COLO829 (cell line): ENCODE results near the gene KCTD1.

Experiments used
- DNase-seq: peaks from one replicate; pipeline ENCODE4 v3.0.0; 2012; ENCODE audit warnings: low spot score

Gene KCTD1

DNA sequence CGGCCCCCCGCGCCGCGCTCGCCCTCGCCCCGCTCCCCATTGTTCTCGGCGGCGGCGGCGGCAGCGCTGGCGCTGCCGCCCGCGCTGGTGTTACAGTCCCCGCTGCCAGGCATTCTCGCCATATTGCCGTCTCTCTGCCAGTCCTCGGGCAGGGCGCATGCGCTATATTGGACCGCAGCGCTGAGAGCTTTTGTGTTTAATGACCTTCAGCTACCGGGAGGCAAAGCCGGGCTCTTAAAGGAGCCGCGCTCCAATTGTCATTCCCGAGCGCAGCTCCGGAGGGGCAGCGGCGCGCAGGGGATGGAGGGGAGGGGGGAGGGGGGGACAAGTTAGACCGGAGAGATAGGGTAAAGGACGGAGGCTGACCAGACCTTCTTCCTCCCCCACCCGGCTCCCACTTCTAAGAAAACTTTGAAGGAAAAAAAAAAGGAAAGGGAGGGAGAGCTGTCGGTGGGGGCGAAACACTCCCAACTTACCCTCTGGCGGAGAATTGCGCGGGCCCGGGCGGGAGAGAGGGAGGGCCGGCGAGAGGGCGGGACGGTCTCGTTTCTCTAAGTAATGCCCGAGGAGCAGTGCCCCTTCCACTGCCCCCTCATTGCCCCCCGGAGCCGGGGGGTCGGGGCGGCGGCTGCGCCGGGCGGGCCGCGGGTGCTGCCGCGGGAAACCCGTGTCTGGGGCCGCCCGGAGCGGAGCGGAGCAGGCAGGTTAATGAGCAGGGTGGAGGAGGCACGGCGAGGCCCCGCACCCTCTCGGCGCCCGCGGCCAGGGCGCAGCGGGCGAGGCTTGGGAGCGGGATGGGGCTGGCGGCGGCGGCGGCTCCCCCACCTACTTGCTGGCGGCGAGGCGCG is at the start of gene KCTD1:
TSS of gene KCTD1 (minus strand) at position 139 of the 848 bp plus-strand sequence. CDS start at position 122, 17 bp downstream.
- DNase-seq = peak; percentile 93

DNA sequence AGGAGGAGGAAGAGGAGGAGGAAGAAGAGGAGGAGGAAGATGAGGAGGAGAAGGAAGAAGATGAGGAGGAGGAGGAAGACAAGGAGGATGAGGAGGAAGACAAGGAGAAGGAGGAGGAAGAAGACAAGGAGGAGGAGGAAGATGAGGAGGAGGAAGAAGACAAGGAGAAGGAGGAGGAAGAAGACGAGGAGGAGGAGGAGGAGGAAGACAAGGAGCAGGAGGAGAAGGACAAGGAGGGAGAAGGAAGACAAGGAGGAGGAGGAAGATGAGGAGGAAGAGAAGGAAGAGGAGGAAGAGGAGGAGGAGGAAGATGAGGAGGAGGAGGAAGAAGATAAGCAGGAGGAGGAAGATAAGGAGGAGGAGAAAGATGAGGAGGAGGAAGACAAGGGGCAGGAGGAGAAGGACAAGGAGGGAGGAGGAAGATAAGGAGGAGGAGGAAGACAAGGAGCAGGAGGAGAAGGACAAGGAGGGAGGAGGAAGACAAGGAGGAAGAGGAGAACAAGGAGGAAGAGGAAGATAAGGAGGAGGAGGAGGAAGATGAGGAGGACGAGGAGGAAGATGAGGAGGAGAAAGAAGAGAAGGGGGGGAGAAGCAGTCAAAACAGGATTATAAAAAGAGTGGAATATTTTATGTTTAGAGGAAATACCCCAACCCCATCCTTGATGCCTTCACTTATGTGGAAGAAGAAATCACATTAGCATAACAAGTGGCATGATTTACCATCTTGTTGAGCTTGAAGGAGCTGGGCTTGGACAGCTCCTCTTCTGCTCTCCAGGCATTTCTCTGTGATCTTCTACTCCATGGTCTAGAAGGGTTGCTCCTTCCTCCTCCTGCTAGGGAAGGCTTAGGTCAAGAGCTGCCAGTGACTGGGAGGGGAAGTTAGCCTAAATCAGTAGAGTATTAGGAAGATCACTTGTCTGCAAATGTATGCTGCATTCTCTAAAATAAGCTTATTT is 45.3 kb upstream of the KCTD1 start:
- DNase-seq = no peak

- no peak for DNase-seq
These were observed 36.4 kb upstream of the KCTD1 start for GRCh38 chr18:26584745-26585144.

DNA sequence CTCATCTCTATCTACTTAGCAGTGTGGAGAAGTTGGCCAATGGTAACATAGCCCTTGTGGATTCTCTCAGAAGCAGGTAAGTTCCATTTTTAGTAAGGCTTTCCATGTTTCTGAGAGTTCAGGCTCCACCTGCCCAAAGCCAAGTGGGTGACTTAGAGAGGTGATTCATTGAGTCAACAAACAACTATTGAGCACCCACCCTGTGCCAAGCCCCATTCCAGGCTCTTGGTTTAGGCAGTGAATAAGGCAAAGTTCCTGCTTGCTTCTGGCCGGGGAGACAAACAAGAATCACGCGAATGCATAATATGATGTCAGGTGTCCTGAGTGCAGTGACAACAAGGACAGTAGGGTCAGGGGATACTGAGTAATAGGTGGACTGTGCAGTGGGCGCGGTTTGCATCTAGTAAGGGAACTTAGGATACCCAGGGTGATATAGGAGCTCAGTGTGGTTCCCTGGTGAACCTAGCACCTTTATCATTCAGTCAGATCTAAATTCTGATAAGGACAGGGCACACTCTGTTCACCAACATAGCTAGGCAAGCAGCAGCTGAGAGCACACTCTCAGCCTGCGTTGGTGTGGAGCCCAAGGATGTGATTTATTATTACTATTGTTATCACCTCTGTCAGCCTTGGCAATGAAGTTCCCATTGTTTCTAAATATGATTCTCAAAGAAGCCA is 31.7 kb upstream of the KCTD1 start:
- DNase-seq = no peak

DNA sequence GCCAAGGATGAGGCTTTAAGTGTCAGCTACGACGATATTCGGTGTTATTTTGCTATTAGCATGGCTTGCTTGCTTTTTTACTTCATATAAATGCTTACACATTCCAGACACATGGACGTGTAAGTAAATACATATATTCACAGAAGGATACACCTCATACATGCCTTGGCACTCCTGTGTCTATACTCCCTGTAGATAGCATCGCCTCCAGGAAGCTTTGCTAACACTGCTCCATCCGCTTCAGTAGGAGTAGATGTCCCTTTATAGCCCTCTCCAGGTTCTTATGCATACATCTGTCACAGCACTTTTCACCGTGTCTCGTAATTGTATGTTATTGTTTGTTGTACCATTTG is 27.5 kb upstream of the KCTD1 start:
- no peak for DNase-seq

GRCh38 chr18:26574958-26575864 is 26.9 kb upstream of the KCTD1 start:
- peak; percentile 13 for DNase-seq

DNA sequence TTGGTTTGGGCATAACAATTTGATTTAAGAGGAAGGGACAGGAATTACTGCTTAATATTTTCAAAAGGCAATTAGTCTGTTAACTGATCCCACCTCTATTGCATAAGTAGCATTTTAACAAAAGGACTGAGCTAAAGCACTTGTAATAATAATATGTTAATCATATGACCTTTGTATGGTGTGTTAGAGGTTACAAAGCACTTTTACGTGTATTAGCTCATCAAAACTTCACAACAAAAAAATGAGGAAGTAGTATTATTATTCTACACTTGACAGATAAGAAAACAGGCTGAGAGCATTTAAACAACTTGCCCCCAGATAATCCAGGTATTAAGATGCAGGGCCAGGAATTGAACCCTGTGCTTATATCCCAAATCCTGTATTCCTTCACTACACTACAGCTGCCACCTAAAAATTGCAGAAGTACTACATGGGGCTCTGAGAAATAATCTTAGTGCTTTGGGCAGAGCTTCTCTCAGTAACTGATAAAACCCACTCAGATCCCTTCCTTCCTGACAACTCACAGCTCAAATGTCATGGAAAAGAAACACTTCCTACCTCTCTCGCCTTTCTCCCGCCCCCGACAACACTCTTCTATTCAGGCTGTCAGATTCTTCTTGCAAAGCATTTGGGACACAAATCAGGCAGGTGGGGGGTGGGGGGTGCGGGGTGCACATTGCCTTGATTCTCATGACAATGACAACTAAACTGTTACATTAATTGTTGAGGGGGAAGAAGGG is 20.7 kb upstream of the KCTD1 start:
- no peak for DNase-seq

GRCh38 chr18:26568513-26568912 is 20.2 kb upstream of the KCTD1 start:
- DNase-seq = no peak

DNA sequence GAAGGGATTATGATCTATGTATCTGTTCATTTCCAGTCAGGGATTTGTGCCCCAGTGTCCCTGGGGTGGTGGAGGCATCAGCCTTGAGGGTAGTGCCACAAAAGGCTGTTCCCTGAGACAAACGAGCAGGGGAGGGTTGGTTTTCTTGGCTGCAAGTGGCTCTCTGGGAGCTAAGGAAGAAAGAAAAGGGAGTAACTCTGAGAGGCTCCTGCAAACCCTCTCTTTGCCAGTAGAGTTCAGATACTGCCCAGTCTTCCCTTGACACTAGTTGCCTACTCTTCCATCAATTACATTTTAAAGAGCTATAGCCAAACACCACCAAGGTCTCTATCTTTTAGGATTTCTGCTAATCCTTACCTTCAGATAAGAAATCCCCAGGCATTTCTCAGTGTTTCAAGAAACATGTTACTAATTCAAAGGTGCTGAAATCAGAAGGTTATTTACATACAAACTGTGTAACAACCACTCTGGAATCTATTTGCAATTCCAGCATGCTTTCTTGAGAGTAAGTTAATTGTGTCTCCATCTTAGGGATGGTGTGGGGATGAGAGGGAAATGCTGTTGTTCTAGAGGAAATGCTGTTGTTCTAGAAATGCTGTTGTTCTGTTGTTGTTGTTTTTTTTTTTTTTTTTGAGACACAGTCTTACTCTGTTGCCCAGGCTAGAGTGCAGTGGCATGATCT is 18.7 kb upstream of the KCTD1 start:
- DNase-seq = no peak

DNA sequence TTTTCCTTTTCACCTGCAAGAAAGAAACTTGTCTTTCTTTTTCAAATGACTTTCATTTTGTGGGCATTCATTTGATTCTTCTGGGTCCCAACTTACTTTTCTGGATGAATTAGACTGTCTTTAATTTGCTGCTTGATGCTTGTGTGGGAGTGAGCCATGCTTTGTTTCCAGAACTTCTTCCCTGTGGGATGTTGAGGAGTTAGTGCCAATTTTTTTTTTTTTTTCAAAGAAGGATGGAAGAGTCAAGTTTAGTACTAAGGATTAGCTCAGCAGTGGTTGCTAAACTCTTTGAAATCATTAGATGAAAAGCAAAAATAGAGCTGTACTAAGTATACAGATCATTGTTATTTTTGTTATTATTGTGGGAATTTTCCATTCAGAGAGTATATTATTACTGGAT is 17.2 kb upstream of the KCTD1 start:
- no peak for DNase-seq

DNA sequence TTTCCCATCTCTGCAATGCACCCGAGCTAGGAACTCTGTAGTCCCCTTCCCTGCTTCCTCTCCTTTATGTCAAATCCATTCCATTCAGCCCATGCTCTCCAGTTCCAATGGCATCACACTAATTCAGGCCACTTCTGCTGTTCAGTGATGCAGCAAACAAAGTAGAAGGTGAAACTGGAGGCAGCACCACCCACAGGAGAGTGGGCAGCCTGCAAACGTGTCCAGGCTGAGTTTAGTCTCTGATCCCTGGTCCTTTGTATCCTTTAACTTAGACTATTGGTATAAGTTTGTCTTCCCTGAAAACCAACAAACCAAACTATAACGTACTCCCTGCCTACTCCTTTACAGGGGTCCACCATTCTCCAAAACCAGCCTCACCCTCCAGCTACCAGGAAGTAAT is 14.7 kb upstream of the KCTD1 start:
- DNase-seq = no peak

- DNase-seq = no peak
These were observed 14.2 kb upstream of the KCTD1 start for GRCh38 chr18:26562568-26562967.

- no peak for DNase-seq
These were observed 13.4 kb upstream of the KCTD1 start for GRCh38 chr18:26561769-26562168.

DNA sequence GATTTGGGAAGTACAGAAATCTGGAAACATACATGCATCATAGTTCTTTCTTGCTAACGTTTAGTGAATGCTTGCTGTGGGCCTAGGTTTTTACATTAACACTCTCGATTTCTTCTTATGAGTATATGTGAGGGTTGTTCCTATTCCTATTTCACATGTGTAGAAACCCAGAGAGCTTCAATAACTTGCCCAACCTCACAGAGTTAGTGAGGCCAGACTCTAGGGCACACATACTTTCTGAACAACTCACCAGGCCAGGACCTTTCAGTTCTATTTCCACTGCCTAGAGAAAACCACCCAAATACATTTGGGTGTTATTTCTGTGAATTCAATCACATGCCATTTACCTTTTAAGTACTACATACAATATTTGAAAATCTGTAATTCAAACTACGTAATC is 8.2 kb upstream of the KCTD1 start:
- no peak for DNase-seq

DNA sequence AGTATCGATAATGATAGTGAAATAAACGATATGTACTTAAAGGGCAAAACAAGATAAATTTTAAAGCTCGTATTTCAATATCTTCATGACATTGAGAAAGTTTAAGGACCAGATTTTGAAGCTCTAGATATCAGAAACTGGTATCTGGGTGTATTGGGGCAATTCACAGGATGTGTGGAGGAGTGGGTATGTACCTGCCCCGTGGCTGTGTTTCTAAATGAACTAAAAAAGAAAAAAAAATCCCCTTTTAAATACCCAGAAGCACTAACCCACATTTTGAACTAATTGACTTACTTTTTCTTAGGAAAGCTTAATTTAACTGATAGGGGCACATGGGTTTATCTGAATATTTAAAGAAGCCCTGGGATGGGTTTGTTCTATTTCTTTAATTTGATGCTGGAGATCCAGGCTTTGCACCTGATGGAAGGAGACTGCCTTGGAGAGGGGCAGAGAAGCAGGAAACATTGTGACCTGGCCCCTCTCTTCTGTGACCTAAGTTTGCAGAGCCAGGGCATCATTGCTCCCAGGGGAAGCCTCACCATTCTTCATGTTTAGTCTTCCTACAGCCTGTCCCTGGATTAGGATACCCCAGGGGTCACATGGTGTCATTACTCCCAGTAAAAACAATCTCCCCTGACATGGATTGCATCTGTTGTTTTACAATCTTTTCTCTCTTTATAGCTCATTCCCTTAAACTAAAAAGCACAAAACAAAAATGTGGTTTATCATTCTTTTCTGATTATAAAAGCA is 7.6 kb upstream of the KCTD1 start:
- DNase-seq = no peak

DNA sequence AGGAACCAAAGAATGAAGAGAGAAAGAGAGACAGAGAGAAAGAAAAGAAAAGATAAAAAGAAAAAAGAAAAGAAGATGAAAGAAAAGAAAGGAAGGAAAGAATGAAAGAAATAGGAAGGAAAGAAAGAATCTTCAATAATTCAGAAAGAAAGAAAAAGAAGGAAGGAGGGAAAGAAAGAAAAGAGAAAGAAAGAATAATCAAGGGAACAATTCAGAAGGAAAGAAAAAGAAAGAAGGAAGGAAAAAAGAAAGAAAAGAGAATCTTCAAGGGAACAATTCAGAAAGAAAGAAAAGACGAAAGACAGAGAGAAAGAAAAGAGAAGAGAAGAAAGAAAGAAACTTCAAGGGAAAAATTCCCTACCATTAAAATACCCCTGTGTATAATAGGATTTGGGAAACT is 5.6 kb upstream of the KCTD1 start:
- DNase-seq = no peak

- no peak for DNase-seq
These were observed 3.3 kb upstream of the KCTD1 start for GRCh38 chr18:26551695-26552081.

DNA sequence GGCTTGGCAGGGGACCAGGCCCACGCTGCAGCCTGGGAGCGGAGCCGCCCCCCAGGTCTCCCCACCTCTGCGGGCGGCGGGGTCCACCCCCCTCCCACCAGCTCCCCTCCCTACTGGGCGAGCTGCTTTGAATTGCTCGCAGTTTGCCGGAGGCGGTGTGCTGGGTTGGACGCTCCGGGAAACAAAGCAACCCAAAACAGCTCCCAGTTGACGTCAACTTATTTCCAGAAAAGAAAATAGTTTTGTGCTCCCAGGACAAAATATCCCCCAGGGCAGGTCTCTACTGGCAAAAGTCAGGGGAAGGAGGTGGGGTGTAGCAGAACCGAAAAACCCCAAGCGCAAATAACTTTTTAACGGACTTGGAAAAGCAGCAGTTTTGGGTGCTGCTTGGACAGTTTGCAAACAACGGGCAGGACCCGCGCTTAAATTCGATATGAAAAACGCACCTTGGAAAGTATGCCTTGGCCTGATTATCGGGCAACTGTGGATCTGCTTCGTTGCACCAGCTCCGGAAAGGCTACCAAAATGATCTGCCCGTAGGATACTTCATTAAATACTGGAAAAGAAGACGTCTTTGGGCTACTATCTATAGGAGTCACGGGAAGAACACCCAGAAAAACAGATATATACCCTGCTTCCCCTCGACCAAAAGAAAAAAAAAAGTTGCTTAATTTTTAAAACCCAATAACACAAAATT is 2.8 kb upstream of the KCTD1 start:
- DNase-seq = no peak
